HCT116 (cell line): ENCODE data around the gene EIF6. TPM values are rescaled to one million over a fixed set of nuclear protein-coding genes. Genes with fewer than 3 reads are reported as not detected.

Source experiments
- ATAC-seq: fragments of 200-7000 bp; cut with Tn5 transposase; 2 replicates; pipeline ENCODE4 v1.9.1; 2020; ENCODE audit warnings: mild to moderate bottlenecking, moderate library complexity
- BruUV-seq: library from RNA; stranded (reverse); fragments of 400-500 nt; replicated peaks from 2 replicates; lab custom pipeline; 2021; lab: Mats Ljungman, UMichigan
- CTCF ChIA-PET: fragments of 300-600 bp; sonication (Branson Sonifier 250); formaldehyde crosslinking; loops from one replicate; lab custom pipeline; 2021; ENCODE audit warnings: antibody characterized with exemption; lab: Charles Lee
- POLR2A ChIA-PET: fragments of 300-600, 350-600 bp; sonication (Branson Sonifier 250); formaldehyde crosslinking; loops from one replicate; lab custom pipeline; 2021; ENCODE audit warnings: antibody characterized with exemption; lab: Charles Lee
- RAD21 ChIA-PET, 2 experiments: fragments of 300-600 bp; sonication (Branson Sonifier 250); formaldehyde crosslinking; loops; one replicate each; lab custom pipeline; 2023; ENCODE audit warnings: low total read pairs in 2 of 2; ENCODE audit not compliant: uncharacterized antibody in 2 of 2, unreplicated experiment in 2 of 2, low non-redundant PET in 1 of 2; lab: Charles Lee
- DNase-seq: peaks from one replicate; pipeline ENCODE4 v3.0.0-alpha.2; 2010; ENCODE audit warnings: low read depth, low spot score
- H2AFZ ChIP-seq: fragments of 200-600 bp; shearing (Covaris generic), sonication (generic); 2 replicates; pipeline ENCODE4 v1.6.1; 2017; ENCODE audit warnings: low read depth, mixed run types, mixed read lengths, antibody characterized with exemption, low read length; ENCODE audit not compliant: poor library complexity, severe bottlenecking
- H3K27ac ChIP-seq: 2 replicates; pipeline ENCODE4 v1.5.1; 2012; ENCODE audit warnings: low read depth, low read length
- H3K27me3 ChIP-seq: fragments of 200-600 bp; sonication (generic); 2 replicates; pipeline ENCODE4 v1.6.1; 2016; ENCODE audit warnings: mixed run types, low read length, mixed read lengths; ENCODE audit not compliant: insufficient read depth
- H3K36me3 ChIP-seq, 2 experiments: fragments of 200-500 bp in 1 of 2; fragments of 200-600 bp in 1 of 2; sonication (Bioruptor generic) in 1 of 2; sonication (generic) in 1 of 2; 2 replicates each; pipeline versions ENCODE4 v1.5.1 to v1.6.1; 2014 to 2016; ENCODE audit warnings: low read length in 2 of 2, inconsistent platforms in 1 of 2, mixed read lengths in 1 of 2, mixed run types in 1 of 2; ENCODE audit not compliant: insufficient read depth in 2 of 2, control insufficient read depth in 1 of 2
- H3K4me1 ChIP-seq, 2 experiments: fragments of 200-600 bp in 1 of 2; sonication (generic) in 1 of 2; 2 replicates each; pipeline versions ENCODE4 v1.5.1 to v1.6.1; 2012 to 2017; ENCODE audit warnings: low read length in 2 of 2, inconsistent platforms in 1 of 2, mild to moderate bottlenecking in 1 of 2, mixed read lengths in 1 of 2, mixed run types in 1 of 2, moderate library complexity in 1 of 2; ENCODE audit not compliant: insufficient read depth in 2 of 2, control insufficient read depth in 1 of 2
- H3K4me2 ChIP-seq: fragments of 200-600 bp; sonication (generic); 2 replicates; pipeline ENCODE4 v1.6.1; 2017; ENCODE audit warnings: mixed run types, low read length, mixed read lengths
- H3K4me3 ChIP-seq, 2 experiments: fragments of 200-600 bp in 1 of 2; sonication (generic) in 1 of 2; replicated peaks in 1 of 2; 2 replicates each; pipeline ENCODE4 v1.5.1; 2011 to 2016; ENCODE audit warnings: low read length in 2 of 2, control low read depth in 1 of 2, low read depth in 1 of 2, mild to moderate bottlenecking in 1 of 2, mixed read lengths in 1 of 2, mixed run types in 1 of 2
- H3K79me2 ChIP-seq: fragments of 200-600 bp; sonication (generic); 2 replicates; pipeline ENCODE4 v1.6.1; 2017; ENCODE audit warnings: mild to moderate bottlenecking, mixed run types, low read length, moderate library complexity, mixed read lengths; ENCODE audit not compliant: insufficient read depth
- H3K9ac ChIP-seq: fragments of 200-600 bp; sonication (generic); 2 replicates; pipeline ENCODE4 v1.6.1; 2016; ENCODE audit warnings: low read length, mixed read lengths
- H3K9me2 ChIP-seq: fragments of 200-600 bp; sonication (generic), shearing (Covaris generic); 2 replicates; pipeline ENCODE4 v1.6.1; 2017; ENCODE audit warnings: mixed run types, mild to moderate bottlenecking, moderate library complexity; ENCODE audit not compliant: insufficient read depth
- H3K9me3 ChIP-seq, 2 experiments: fragments of 200-500 bp in 1 of 2; fragments of 200-600 bp in 1 of 2; sonication (Bioruptor generic) in 1 of 2; sonication (generic) in 1 of 2; 2 replicates each; pipeline ENCODE4 v1.6.1; 2014 to 2017; ENCODE audit warnings: low read length in 2 of 2, mixed read lengths in 2 of 2, inconsistent platforms in 1 of 2, low read depth in 1 of 2, mild to moderate bottlenecking in 1 of 2, mixed run types in 1 of 2, moderate library complexity in 1 of 2; ENCODE audit not compliant: control insufficient read depth in 1 of 2, insufficient read depth in 1 of 2
- H4K20me1 ChIP-seq: fragments of 200-600 bp; sonication (generic), shearing (Covaris generic); 2 replicates; pipeline ENCODE4 v1.6.1; 2017; ENCODE audit warnings: mixed run types, mild to moderate bottlenecking, moderate library complexity; ENCODE audit not compliant: insufficient read depth
- CBX3 ChIP-seq: IDR thresholded peaks from 2 replicates; pipeline ENCODE4 v1.6.1; 2012; ENCODE audit warnings: low read depth
- ELF1 ChIP-seq: IDR thresholded peaks from 2 replicates; pipeline ENCODE4 v1.6.1; 2012; ENCODE audit warnings: low read depth, borderline replicate concordance
- EZH2 ChIP-seq: fragments of 200-600 bp; sonication (generic); IDR thresholded peaks from 2 replicates; pipeline ENCODE4 v1.6.1; 2017; ENCODE audit warnings: antibody characterized with exemption, mixed run types
- ZFX ChIP-seq: fragments of 450-650 bp; IDR thresholded peaks from 2 replicates; pipeline ENCODE4 v1.6.1; 2017
- intact Hi-C: fragments of 100-400 bp; cut with micrococcal nuclease; formaldehyde crosslinking; loops from 2 replicates; pipeline ENCODE4 v1.10.0; 2022
- total RNA-seq: library from RNA; stranded (reverse); gene quantifications from one replicate; pipeline ENCODE4 v1.2.1, GENCODE V29; 2021; ENCODE audit not compliant: unreplicated experiment
- TF ChIP-seq, protein P1 (sequence below): IDR thresholded peaks from 2 replicates; pipeline ENCODE4 v1.6.1; 2012; ENCODE audit warnings: low read depth
- TF ChIP-seq, protein P2 (sequence below): IDR thresholded peaks from 2 replicates; pipeline ENCODE4 v1.6.1; 2012
- TF ChIP-seq, protein P3 (sequence below): IDR thresholded peaks from 2 replicates; pipeline ENCODE4 v1.6.1; 2011; ENCODE audit warnings: mild to moderate bottlenecking, low read length, moderate library complexity; ENCODE audit not compliant: insufficient replicate concordance; ENCODE audit errors: extremely low read depth

EIF6 gene
- total RNA-seq, 1 experiment from 2014 or later: 209 TPM

DNA sequence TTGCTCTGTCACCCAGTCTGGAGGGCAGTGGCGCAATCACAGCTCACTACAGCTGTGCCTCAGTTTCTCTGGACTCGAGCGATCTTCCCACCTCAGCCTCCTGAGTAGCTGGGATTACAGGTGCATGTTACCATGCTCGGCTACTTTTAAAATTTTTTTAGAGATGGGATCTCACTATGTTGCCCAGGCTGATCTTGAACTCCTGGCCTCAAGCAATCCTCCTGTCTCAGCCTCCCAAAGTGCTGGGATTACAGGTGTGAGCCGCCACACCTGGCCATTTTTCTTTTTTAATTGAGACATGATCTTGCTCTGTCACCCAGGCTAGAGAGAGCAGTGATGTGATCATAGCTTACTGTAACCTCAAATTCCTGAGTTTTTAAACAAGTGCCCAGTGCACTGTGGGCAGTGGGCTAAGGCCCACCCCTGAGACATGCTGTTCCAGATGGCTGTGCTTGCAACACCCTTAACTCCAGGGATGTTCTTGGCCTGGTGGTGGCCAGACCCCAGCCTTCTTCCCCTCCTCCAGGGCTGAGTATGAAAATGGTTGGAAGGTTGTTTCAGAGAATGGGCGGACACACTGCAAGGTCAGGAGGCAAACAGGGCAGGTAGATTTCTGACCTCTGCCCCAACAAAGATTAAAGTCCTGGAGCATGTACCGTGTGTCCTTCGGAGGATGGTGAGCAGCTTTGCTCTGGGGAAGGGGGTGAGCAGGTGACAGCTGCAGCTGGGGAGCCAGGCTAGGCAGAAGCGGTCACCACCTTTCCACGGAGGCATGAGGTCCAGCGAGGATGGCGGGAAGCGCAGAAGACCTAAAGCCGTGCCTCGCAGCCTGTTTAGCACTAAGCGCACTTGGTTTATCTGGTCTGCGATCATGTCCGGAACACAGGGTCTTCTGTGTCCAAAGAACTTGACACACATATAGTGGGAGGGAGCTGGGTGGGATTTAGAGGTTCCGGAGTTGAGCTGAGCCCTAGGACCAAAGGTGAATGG, 9.0 kb upstream of the EIF6 start:
- Histone ChIP-seq H3K9ac (no peak overlapping the region), H3K4me1 (peaks cover 5 to 13% of the 10 kb centered on the region in 2 experiments; a peak in 2 of 4 replicates), H4K20me1 (no peaks in the 10 kb centered on the region), H2AFZ (no peak overlapping the region), H3K9me3 (no peaks in the 10 kb centered on the region), H3K27me3 (no peaks in the 10 kb centered on the region), H3K4me3 (no peak overlapping the region), H3K4me2 (no peak overlapping the region), H3K36me3 (no peaks in the 10 kb centered on the region), H3K27ac (no peak overlapping the region), H3K79me2 (no peaks in the 10 kb centered on the region), H3K9me2 (no peaks in the 10 kb centered on the region)
- ChIA-PET POLR2A (no interaction called here), RAD21 (no interaction called here), CTCF (interaction anchor here (5.2 kb wide), 1 partner anchor 11 kb away, joined by 27 read pairs; no protein-coding TSS in a partner anchor)
- TF ChIP-seq, protein P1, sequence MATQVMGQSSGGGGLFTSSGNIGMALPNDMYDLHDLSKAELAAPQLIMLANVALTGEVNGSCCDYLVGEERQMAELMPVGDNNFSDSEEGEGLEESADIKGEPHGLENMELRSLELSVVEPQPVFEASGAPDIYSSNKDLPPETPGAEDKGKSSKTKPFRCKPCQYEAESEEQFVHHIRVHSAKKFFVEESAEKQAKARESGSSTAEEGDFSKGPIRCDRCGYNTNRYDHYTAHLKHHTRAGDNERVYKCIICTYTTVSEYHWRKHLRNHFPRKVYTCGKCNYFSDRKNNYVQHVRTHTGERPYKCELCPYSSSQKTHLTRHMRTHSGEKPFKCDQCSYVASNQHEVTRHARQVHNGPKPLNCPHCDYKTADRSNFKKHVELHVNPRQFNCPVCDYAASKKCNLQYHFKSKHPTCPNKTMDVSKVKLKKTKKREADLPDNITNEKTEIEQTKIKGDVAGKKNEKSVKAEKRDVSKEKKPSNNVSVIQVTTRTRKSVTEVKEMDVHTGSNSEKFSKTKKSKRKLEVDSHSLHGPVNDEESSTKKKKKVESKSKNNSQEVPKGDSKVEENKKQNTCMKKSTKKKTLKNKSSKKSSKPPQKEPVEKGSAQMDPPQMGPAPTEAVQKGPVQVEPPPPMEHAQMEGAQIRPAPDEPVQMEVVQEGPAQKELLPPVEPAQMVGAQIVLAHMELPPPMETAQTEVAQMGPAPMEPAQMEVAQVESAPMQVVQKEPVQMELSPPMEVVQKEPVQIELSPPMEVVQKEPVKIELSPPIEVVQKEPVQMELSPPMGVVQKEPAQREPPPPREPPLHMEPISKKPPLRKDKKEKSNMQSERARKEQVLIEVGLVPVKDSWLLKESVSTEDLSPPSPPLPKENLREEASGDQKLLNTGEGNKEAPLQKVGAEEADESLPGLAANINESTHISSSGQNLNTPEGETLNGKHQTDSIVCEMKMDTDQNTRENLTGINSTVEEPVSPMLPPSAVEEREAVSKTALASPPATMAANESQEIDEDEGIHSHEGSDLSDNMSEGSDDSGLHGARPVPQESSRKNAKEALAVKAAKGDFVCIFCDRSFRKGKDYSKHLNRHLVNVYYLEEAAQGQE: no peak
- TF ChIP-seq, protein P2, sequence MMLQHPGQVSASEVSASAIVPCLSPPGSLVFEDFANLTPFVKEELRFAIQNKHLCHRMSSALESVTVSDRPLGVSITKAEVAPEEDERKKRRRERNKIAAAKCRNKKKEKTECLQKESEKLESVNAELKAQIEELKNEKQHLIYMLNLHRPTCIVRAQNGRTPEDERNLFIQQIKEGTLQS: no peak
- TF ChIP-seq EZH2: no peak
- no peak for TF ChIP-seq ZFX
- no peak for TF ChIP-seq ELF1
- TF ChIP-seq, protein P3, sequence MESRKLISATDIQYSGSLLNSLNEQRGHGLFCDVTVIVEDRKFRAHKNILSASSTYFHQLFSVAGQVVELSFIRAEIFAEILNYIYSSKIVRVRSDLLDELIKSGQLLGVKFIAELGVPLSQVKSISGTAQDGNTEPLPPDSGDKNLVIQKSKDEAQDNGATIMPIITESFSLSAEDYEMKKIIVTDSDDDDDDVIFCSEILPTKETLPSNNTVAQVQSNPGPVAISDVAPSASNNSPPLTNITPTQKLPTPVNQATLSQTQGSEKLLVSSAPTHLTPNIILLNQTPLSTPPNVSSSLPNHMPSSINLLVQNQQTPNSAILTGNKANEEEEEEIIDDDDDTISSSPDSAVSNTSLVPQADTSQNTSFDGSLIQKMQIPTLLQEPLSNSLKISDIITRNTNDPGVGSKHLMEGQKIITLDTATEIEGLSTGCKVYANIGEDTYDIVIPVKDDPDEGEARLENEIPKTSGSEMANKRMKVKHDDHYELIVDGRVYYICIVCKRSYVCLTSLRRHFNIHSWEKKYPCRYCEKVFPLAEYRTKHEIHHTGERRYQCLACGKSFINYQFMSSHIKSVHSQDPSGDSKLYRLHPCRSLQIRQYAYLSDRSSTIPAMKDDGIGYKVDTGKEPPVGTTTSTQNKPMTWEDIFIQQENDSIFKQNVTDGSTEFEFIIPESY: no peak
- no peak for TF ChIP-seq CBX3
- intact Hi-C loops: no loop called here
- DNase-seq: no peak
- BruUV-seq: no TSS peak
- no peak for ATAC-seq
